GM12874 (cell line): Measurements from ENCODE around the gene NUTM2A.
"Not testable (repeated sequence)": the region's sequence is repeated elsewhere in the genome, so short reads cannot be mapped to it uniquely, and the experiment has no call there.

Source experiments
- TF ChIP-seq, protein P1 (sequence below): IDR thresholded peaks from 2 replicates; pipeline ENCODE4 v1.5.1; 2011; ENCODE audit warnings: low read depth, mild to moderate bottlenecking, control low read depth, low read length, moderate library complexity; ENCODE audit not compliant: insufficient read depth

Gene NUTM2A, protein sequence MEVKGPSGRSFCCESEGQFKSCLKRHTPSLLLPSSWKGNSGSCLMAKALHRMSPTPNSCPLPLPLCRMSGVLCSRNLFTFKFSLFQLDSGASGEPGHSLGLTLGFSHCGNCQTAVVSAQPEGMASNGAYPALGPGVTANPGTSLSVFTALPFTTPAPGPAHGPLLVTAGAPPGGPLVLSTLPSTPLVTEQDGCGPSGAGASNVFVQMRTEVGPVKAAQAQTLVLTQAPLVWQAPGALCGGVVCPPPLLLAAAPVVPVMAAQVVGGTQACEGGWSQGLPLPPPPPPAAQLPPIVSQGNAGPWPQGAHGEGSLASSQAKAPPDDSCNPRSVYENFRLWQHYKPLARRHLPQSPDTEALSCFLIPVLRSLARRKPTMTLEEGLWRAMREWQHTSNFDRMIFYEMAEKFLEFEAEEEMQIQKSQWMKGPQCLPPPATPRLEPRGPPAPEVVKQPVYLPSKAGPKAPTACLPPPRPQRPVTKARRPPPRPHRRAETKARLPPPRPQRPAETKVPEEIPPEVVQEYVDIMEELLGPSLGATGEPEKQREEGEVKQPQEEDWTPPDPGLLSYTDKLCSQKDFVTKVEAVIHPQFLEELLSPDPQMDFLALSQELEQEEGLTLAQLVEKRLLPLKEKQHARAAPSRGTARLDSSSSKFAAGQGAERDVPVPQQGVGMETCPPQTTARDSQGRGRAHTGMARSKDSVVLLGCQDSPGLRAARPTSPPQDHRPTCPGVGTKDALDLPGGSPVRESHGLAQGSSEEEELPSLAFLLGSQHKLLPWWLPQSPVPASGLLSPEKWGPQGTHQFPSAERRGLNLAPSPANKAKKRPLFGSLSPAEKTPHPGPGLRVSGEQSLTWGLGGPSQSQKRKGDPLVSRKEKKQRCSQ

GRCh38 chr10:87225148-87225547, at the start of gene NUTM2A:
TSS of gene NUTM2A (plus strand) at chr10:87225448. CDS start at chr10:87225831, 383 bp downstream.
- TF ChIP-seq, protein P1, sequence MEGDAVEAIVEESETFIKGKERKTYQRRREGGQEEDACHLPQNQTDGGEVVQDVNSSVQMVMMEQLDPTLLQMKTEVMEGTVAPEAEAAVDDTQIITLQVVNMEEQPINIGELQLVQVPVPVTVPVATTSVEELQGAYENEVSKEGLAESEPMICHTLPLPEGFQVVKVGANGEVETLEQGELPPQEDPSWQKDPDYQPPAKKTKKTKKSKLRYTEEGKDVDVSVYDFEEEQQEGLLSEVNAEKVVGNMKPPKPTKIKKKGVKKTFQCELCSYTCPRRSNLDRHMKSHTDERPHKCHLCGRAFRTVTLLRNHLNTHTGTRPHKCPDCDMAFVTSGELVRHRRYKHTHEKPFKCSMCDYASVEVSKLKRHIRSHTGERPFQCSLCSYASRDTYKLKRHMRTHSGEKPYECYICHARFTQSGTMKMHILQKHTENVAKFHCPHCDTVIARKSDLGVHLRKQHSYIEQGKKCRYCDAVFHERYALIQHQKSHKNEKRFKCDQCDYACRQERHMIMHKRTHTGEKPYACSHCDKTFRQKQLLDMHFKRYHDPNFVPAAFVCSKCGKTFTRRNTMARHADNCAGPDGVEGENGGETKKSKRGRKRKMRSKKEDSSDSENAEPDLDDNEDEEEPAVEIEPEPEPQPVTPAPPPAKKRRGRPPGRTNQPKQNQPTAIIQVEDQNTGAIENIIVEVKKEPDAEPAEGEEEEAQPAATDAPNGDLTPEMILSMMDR = not testable (repeated sequence)
